GM13976 (cell line): Measurements from ENCODE around the gene ARSB.
"Not testable (repeated sequence)": the region's sequence is repeated elsewhere in the genome, so short reads cannot be mapped to it uniquely, and the experiment has no call there.

Experiments
- DNase-seq: peaks from one replicate; pipeline ENCODE4 v3.0.0; 2012; ENCODE audit warnings: low spot score
- in situ Hi-C: fragments of 300-500 bp; cut with MboI; formaldehyde crosslinking; loops from one replicate; pipeline ENCODE4 v1.12.0; 2022; ENCODE audit warnings: low sequenced_read_pairs, mixed read lengths, inconsistent platforms; ENCODE audit not compliant: unreplicated experiment
- TF ChIP-seq, protein P1 (sequence below): IDR thresholded peaks from 2 replicates; pipeline ENCODE4 v1.5.1; 2012; ENCODE audit warnings: borderline replicate concordance, mild to moderate bottlenecking; ENCODE audit not compliant: insufficient read depth; ENCODE audit errors: extremely low read depth, missing control alignments, control extremely low read depth

Gene ARSB

DNA sequence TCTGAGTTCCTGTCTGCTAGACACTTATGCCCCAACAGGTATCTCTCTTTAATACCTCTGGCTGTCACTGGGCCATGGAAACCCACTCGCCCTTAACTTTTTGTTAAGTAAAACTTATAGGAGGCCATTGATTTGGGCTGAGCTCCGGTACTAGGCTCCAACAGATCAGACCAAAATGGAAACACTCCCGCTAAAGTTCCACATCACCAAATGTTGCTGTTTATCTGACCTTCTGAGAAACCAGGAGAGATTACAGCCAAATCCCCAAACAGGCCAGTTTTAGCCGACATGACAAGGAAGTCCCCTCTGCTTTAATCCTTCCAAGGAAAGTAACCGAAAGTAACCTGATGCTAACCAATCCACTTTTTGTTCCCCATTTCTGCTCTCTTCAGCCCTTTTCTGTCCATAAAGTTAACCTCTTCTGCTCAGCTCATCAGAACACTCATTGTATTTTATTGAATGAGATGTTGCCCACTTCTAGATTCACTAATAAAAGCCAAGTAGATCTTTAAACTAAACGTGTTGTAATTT lies 221.4 kb downstream of the ARSB start:
- TF ChIP-seq, protein P1, sequence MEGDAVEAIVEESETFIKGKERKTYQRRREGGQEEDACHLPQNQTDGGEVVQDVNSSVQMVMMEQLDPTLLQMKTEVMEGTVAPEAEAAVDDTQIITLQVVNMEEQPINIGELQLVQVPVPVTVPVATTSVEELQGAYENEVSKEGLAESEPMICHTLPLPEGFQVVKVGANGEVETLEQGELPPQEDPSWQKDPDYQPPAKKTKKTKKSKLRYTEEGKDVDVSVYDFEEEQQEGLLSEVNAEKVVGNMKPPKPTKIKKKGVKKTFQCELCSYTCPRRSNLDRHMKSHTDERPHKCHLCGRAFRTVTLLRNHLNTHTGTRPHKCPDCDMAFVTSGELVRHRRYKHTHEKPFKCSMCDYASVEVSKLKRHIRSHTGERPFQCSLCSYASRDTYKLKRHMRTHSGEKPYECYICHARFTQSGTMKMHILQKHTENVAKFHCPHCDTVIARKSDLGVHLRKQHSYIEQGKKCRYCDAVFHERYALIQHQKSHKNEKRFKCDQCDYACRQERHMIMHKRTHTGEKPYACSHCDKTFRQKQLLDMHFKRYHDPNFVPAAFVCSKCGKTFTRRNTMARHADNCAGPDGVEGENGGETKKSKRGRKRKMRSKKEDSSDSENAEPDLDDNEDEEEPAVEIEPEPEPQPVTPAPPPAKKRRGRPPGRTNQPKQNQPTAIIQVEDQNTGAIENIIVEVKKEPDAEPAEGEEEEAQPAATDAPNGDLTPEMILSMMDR, result no peak
- DNase-seq, result no peak
- in situ Hi-C loops, result no loop called here

GRCh38 chr5:78762743-78763142 lies 222.4 kb downstream of the ARSB start:
- in situ Hi-C loops, result not testable (repeated sequence)

GRCh38 chr5:78761840-78762239 lies 223.3 kb downstream of the ARSB start:
- TF ChIP-seq, protein P1, result no peak
- in situ Hi-C loops, result no loop called here
- DNase-seq, result no peak

More at GRCh38 chr5:78762743-78763142, 222.4 kb downstream of the ARSB start:
- DNase-seq, result not testable (repeated sequence)

GRCh38 chr5:78760770-78761169 lies 224.3 kb downstream of the ARSB start:
- TF ChIP-seq, protein P1, result no peak
- DNase-seq, result no peak
- in situ Hi-C loops, result no loop called here

- in situ Hi-C loops, result no loop called here
- TF ChIP-seq, protein P1, result no peak
- no peak for DNase-seq
Observed at GRCh38 chr5:78760366-78760765, 224.7 kb downstream of the ARSB start.

- TF ChIP-seq, protein P1, result no peak
- in situ Hi-C loops, result no loop called here
- DNase-seq, result peak; percentile 60
Observed at GRCh38 chr5:78758169-78758839, 226.8 kb downstream of the ARSB start.

DNA sequence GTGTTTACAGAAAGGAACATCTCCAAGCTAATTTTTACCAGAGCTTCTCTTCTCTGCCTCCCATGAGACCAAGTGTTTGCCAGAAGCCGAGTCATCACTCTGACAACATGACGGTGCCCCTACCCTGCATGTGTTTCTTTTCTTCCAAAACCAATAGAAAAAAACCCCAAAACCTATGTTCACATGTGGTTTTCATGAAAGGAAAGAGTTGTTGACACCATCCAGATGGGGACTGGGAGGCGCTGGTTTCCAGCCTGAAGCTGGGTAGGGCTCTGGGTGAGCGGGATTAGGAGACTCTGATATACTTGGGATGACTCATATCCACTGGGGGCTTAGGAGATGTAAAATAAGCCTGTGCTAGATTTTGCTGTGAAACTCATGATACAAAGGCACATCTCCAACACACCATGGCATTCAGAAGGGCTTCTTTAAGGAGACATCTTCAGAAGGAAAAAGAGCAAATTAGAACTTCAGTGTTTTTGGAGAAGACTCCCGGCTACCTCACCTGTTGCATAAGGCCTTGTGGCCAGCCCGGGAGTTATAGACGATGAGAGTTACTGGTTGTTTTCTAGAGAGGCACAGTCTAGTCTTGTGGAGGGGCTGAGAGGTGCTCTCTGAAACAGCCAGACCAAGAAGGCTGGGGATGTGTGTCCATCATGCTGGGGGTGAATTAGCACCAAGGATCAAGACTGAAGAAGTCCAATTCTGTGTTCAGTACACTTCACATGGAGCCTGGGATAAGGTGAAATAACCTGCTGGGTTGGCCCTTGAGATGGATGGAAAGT lies 227.6 kb downstream of the ARSB start:
- in situ Hi-C loops, result no loop called here
- DNase-seq, result no peak
- TF ChIP-seq, protein P1, result no peak
